Endothelial cell of umbilical vein (primary cell): Measurements from ENCODE around the gene PELI2. TPM values are rescaled to one million over a fixed set of nuclear protein-coding genes. Genes with fewer than 3 reads are reported as not detected.

Experiments used
- BruUV-seq: library from RNA; stranded (reverse); fragments of 400-500 nt; replicated peaks from 2 replicates; lab custom pipeline; 2021; lab: Mats Ljungman, UMichigan
- CTCF ChIA-PET: fragments of 300-600, 350-600 bp; sonication (Branson Sonifier 250); formaldehyde crosslinking; loops from one replicate; lab custom pipeline; 2021; ENCODE audit warnings: antibody characterized with exemption, inconsistent platforms; lab: Charles Lee
- POLR2A ChIA-PET: fragments of 300-600, 350-600 bp; sonication (Branson Sonifier 250); formaldehyde crosslinking; loops from one replicate; lab custom pipeline; 2021; ENCODE audit warnings: antibody characterized with exemption, inconsistent platforms; lab: Charles Lee
- DNase-seq: peaks from one replicate; pipeline ENCODE4 v3.0.0-alpha.2; 2011; ENCODE audit warnings: low read depth, low spot score
- FAIRE-seq: peaks from 2 replicates; lab custom pipeline; 2011; peaks lifted over from hg19 to GRCh38; lab: Jason Lieb, UNC
- H2AFZ ChIP-seq: 2 replicates; pipeline ENCODE4 v1.6.0; 2012; ENCODE audit warnings: low read depth, low read length, control low read depth, inconsistent platforms
- H3K27ac ChIP-seq: 2 replicates; pipeline ENCODE4 v1.5.1; 2011; ENCODE audit warnings: low read depth, mild to moderate bottlenecking, control low read depth, low read length, moderate library complexity; ENCODE audit not compliant: insufficient read depth
- H3K27me3 ChIP-seq, 2 experiments: 2 replicates each; pipeline versions ENCODE4 v1.6.0 to v1.6.1; 2011; ENCODE audit warnings: low read length in 2 of 2, mixed read lengths in 1 of 2; ENCODE audit not compliant: control insufficient read depth in 2 of 2, insufficient read depth in 2 of 2
- H3K36me3 ChIP-seq, 2 experiments: 2 replicates in 1 of 2; 3 replicates in 1 of 2; pipeline ENCODE4 v1.5.1; 2011; ENCODE audit warnings: low read length in 2 of 2, mild to moderate bottlenecking in 1 of 2, moderate library complexity in 1 of 2; ENCODE audit not compliant: control insufficient read depth in 2 of 2, insufficient read depth in 2 of 2; ENCODE audit errors: extremely low read depth in 1 of 2
- H3K4me1 ChIP-seq: 3 replicates; pipeline ENCODE4 v1.5.1; 2011; ENCODE audit warnings: mild to moderate bottlenecking, low read length; ENCODE audit not compliant: control insufficient read depth, insufficient read depth; ENCODE audit errors: extremely low read depth
- H3K4me2 ChIP-seq: 2 replicates; pipeline ENCODE4 v1.6.1; 2011; ENCODE audit warnings: low read length, control low read depth, mixed read lengths; ENCODE audit not compliant: insufficient read depth
- H3K4me3 ChIP-seq, 3 experiments: fragments of 200-600 bp in 1 of 3; sonication (generic), shearing (Covaris generic) in 1 of 3; replicated peaks in 1 of 3; 2 replicates each; pipeline ENCODE4 v1.5.1; 2011 to 2016; ENCODE audit warnings: control low read depth in 3 of 3, low read length in 3 of 3, mild to moderate bottlenecking in 2 of 3, inconsistent platforms in 1 of 3, low read depth in 1 of 3, moderate library complexity in 1 of 3; ENCODE audit not compliant: insufficient read depth in 1 of 3
- H3K79me2 ChIP-seq: 2 replicates; pipeline ENCODE4 v1.6.0; 2012; ENCODE audit warnings: low read length, inconsistent platforms; ENCODE audit not compliant: control insufficient read depth, insufficient read depth
- H3K9ac ChIP-seq: replicated peaks from 2 replicates; pipeline ENCODE3; 2011; ENCODE audit warnings: low read length, control low read depth; ENCODE audit not compliant: insufficient read depth; ENCODE audit errors: extremely low read depth
- H3K9me1 ChIP-seq: replicated peaks from 3 replicates; pipeline ENCODE4 v1.6.0; 2011; ENCODE audit warnings: mild to moderate bottlenecking, low read length; ENCODE audit not compliant: control insufficient read depth, insufficient read depth; ENCODE audit errors: extremely low read depth
- H3K9me3 ChIP-seq: replicated peaks from 2 replicates; pipeline ENCODE4 v1.5.1; 2012; ENCODE audit warnings: low read length, inconsistent platforms; ENCODE audit not compliant: control insufficient read depth, insufficient read depth
- H4K20me1 ChIP-seq: replicated peaks from 2 replicates; pipeline ENCODE3; 2011; ENCODE audit warnings: mild to moderate bottlenecking, low read length; ENCODE audit not compliant: control insufficient read depth, insufficient read depth; ENCODE audit errors: extremely low read depth
- EZH2 ChIP-seq: IDR thresholded peaks from 2 replicates; pipeline ENCODE4 v1.6.1; 2012; ENCODE audit warnings: borderline replicate concordance, low read depth, mild to moderate bottlenecking, moderate library complexity, low read length, inconsistent platforms; ENCODE audit not compliant: severe bottlenecking
- FOS ChIP-seq: IDR thresholded peaks from 2 replicates; pipeline ENCODE4 v1.6.1; 2011; ENCODE audit warnings: mild to moderate bottlenecking, low read length, moderate library complexity, borderline replicate concordance; ENCODE audit not compliant: insufficient read depth
- GATA2 ChIP-seq: IDR thresholded peaks from 2 replicates; pipeline ENCODE4 v1.7.0; 2011; ENCODE audit warnings: low read depth, mild to moderate bottlenecking, moderate library complexity, mixed read lengths, low read length; ENCODE audit not compliant: insufficient read length, insufficient read depth
- JUN ChIP-seq: IDR thresholded peaks from 2 replicates; pipeline ENCODE4 v1.6.1; 2011; ENCODE audit warnings: borderline replicate concordance, low read depth; ENCODE audit not compliant: insufficient read length, insufficient read depth
- MYC ChIP-seq: IDR thresholded peaks from one replicate; pipeline ENCODE4 v1.6.1; 2011; ENCODE audit warnings: mild to moderate bottlenecking, low read depth, low read length
- POLR2A ChIP-seq: IDR thresholded peaks from 2 replicates; pipeline ENCODE4 v1.6.1; 2012; ENCODE audit warnings: low read depth, mild to moderate bottlenecking, control low read depth, low read length
- POLR2AphosphoS5 ChIP-seq: IDR thresholded peaks from 2 replicates; pipeline ENCODE4 v1.6.1; 2012; ENCODE audit warnings: low read depth, mild to moderate bottlenecking, control low read depth, low read length, moderate library complexity; ENCODE audit not compliant: insufficient read depth
- dilution Hi-C: fragments of 300-500 bp; cut with MboI; formaldehyde crosslinking; loops from one replicate; pipeline ENCODE4 v1.15.0; 2019; ENCODE audit warnings: low sequenced_read_pairs; ENCODE audit not compliant: extremely low pct_ligation_motif_present
- intact Hi-C: fragments of 100-400 bp; cut with micrococcal nuclease; formaldehyde crosslinking; loops from one replicate; pipeline ENCODE4 v1.10.0; 2022
- polyA plus RNA-seq, 4 experiments: library from polyadenylated mRNA; depleted of rRNA in 3 of 4; stranded (reverse) in 3 of 4; unstranded in 1 of 4; fragments of >200 nt; gene quantifications; 2 replicates each; pipeline versions ENCODE4 v1.2.1 to v1.2.3, GENCODE V29; 2011 to 2012; ENCODE audit warnings: missing spikeins in 1 of 4
- total RNA-seq: library from RNA; stranded (reverse); gene quantifications from 2 replicates; pipeline ENCODE4 v1.2.3, GENCODE V29; 2021
- TF ChIP-seq, protein P1 (sequence below), 2 donors: IDR thresholded peaks; 1 replicate in 1 of 2; 2 replicates in 1 of 2; pipeline ENCODE4 v1.5.1; 2011; ENCODE audit warnings: low read length in 2 of 2, mild to moderate bottlenecking in 2 of 2, moderate library complexity in 2 of 2, control low read depth in 1 of 2, inconsistent platforms in 1 of 2, low read depth in 1 of 2; ENCODE audit not compliant: insufficient read depth in 1 of 2; ENCODE audit errors: extremely low read depth in 1 of 2
- TF ChIP-seq, protein P2 (sequence below): IDR thresholded peaks from 2 replicates; pipeline ENCODE4 v1.6.1; 2011; ENCODE audit not compliant: insufficient read depth, insufficient read length

Gene PELI2
- total and polyA plus RNA-seq, 2 donors (not counting 3 experiments of a cell fraction or from before 2014, with no cell fraction given), result 11.5 to 13.0 TPM

DNA sequence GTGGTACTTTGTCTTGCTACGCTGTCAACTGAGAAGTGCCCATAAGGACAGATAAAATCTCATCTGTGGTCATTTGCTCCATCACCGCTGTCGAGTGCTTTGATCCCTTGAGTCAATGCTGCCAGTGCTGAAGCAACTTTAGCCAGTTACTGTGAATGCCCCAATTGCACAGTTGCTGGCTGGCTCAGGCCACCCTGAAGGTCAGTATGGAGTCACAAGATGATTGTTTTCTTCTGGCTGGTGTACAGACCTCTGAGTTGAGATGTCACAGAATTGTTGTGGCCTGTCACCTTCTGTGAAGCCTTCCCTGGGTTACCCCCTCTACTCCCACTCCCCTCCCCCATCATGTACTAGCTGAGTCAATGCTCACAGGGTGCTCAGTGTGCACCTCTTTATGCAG, 92.9 kb downstream of the PELI2 start:
- intact Hi-C loops (no loop called here), dilution Hi-C loops (no loop called here)
- no peaks in the 10 kb centered on the region for H3K79me2 ChIP-seq
- no peaks in the 10 kb centered on the region for H4K20me1 ChIP-seq
- no peak overlapping the region for H3K4me2 ChIP-seq
- H3K36me3 ChIP-seq, result no peaks in the 10 kb centered on the region
- no peak overlapping the region for H3K9ac ChIP-seq
- DNase-seq (no peak), FAIRE-seq (no peak)
- ChIA-PET POLR2A (no interaction called here), CTCF (interaction anchor here (1.3 to 1.5 kb wide), 2 partner anchors 14 to 263 kb away, joined by 3 to 4 read pairs; no protein-coding TSS in a partner anchor)
- no peak overlapping the region for H3K4me3 ChIP-seq
- H3K27me3 ChIP-seq, result no peaks in the 10 kb centered on the region
- no peaks in the 10 kb centered on the region for H3K9me3 ChIP-seq
- BruUV-seq, result no TSS peak
- no peak overlapping the region for H2AFZ ChIP-seq
- H3K9me1 ChIP-seq, result no peaks in the 10 kb centered on the region
- H3K4me1 ChIP-seq, result peaks cover 7% of the 10 kb centered on the region
- H3K27ac ChIP-seq, result no peak overlapping the region
- TF ChIP-seq POLR2AphosphoS5 (no peak), POLR2A (no peak)
- TF ChIP-seq, protein P1, sequence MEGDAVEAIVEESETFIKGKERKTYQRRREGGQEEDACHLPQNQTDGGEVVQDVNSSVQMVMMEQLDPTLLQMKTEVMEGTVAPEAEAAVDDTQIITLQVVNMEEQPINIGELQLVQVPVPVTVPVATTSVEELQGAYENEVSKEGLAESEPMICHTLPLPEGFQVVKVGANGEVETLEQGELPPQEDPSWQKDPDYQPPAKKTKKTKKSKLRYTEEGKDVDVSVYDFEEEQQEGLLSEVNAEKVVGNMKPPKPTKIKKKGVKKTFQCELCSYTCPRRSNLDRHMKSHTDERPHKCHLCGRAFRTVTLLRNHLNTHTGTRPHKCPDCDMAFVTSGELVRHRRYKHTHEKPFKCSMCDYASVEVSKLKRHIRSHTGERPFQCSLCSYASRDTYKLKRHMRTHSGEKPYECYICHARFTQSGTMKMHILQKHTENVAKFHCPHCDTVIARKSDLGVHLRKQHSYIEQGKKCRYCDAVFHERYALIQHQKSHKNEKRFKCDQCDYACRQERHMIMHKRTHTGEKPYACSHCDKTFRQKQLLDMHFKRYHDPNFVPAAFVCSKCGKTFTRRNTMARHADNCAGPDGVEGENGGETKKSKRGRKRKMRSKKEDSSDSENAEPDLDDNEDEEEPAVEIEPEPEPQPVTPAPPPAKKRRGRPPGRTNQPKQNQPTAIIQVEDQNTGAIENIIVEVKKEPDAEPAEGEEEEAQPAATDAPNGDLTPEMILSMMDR (IDR thresholded peaks at IDR 0.05; ENCODE audit: extremely low read depth in 1 of 2, insufficient read depth in 1 of 2, low read depth in 1 of 2, low read length in 2 of 2), result no peak

DNA sequence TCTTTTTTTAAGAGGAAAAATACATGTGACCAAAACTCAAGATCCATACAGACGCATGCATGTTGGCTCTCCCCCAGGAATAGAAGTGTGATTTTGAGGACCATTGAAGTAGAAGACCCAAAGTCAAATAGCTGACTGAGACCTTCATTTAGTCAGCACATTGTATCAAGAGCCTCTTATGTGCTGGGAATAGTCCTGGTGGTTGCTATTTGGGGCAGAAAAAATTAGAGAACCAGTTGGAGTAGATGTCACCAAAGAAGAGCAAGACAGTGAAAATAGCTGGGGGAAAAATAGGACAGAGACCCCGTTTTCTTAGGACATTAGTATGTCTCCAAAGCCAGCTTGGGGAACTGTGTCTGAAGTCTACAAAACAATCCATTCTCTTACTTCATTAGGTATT, 93.6 kb downstream of the PELI2 start:
- peaks cover under 1% of the 10 kb centered on the region for H3K4me1 ChIP-seq
- H3K27ac ChIP-seq, result no peak overlapping the region
- BruUV-seq, result no TSS peak
- H3K27me3 ChIP-seq, result no peaks in the 10 kb centered on the region
- H3K4me3 ChIP-seq, result no peak overlapping the region
- DNase-seq, result no peak
- H4K20me1 ChIP-seq, result no peaks in the 10 kb centered on the region
- intact Hi-C loops, result no loop called here
- TF ChIP-seq EZH2 (no peak), MYC (no peak), JUN (no peak), FOS (no peak), GATA2 (no peak), POLR2A (no peak), POLR2AphosphoS5 (no peak)
- TF ChIP-seq, protein P1 (IDR thresholded peaks at IDR 0.05; ENCODE audit: extremely low read depth in 1 of 2, insufficient read depth in 1 of 2, low read depth in 1 of 2, low read length in 2 of 2), result no peak
- TF ChIP-seq, protein P2, sequence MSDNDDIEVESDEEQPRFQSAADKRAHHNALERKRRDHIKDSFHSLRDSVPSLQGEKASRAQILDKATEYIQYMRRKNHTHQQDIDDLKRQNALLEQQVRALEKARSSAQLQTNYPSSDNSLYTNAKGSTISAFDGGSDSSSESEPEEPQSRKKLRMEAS, result no peak
- POLR2A ChIA-PET, result interaction anchor here (0.6 kb wide), 1 partner anchor 30 kb away, joined by 3 read pairs; no protein-coding TSS in a partner anchor
- H3K79me2 ChIP-seq, result no peaks in the 10 kb centered on the region
- no peaks in the 10 kb centered on the region for H3K36me3 ChIP-seq
- dilution Hi-C loops, result no loop called here
- FAIRE-seq, result no peak
- no peak overlapping the region for H2AFZ ChIP-seq
- H3K9me1 ChIP-seq, result no peaks in the 10 kb centered on the region
- no peak overlapping the region for H3K4me2 ChIP-seq
- H3K9me3 ChIP-seq, result no peaks in the 10 kb centered on the region
- CTCF ChIA-PET, result interaction anchor here (1.0 to 1.5 kb wide), 3 partner anchors 13 to 128 kb away, joined by 3 to 4 read pairs (median 4); no protein-coding TSS in a partner anchor
- no peak overlapping the region for H3K9ac ChIP-seq
